ENCODE data around the gene HOXC11.

Gene HOXC11

DNA sequence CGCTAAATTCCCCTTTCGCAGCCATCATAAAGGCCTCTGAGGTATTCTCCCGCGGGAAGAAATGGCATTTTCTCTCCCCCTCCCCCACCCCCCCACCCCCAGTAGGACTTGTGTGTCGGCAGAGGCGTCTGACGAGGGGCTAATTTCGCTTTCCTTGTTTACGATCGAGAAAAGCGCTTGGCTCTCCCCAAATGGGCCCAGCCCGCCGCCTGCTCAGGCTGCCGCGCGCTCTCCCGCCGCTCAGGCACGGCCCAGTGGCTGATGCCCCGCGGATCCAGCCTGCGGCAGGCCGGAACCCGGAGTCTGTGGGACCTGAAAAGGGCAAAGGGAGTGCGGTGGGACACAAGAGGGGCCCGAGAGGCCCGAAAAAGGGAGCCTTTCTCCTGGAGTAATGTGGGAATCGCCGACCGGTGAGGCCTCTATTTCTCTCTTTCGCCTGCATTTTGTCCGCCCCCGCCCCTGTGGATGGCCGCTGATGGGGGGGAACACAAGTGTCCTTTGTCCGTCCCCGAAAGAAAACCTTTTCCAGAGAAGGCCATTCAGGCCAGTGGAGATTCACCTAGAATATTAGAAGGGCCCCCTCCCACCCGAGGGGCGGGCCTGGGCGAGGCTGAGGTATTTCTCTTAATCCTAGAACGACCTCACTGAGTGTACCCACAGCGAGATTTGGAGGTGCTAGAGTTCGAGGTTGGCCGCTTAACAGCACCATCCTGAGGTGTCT is 46.3 kb downstream of the HOXC11 start:
- no peaks in the 10 kb centered on the region for H3K9me3 ChIP-seq (ENCODE audit: control insufficient read depth in 1 of 2, low read length in 2 of 2)
- peaks cover 0 to 19% of the 10 kb centered on the region in 2 donors for H3K4me1 ChIP-seq (ENCODE audit: control insufficient read depth in 1 of 2, insufficient read depth in 2 of 2, low read length in 2 of 2)
- no peak overlapping the region for H3K4me3 ChIP-seq (ENCODE audit: low read depth in 1 of 2, low read length in 2 of 2)
- H3K27me3 ChIP-seq (ENCODE audit: low read depth, low read length): peaks cover 79% of the 10 kb centered on the region
- no peaks in the 10 kb centered on the region for H3K36me3 ChIP-seq (ENCODE audit: control insufficient read depth in 1 of 2, insufficient read depth in 2 of 2, low read length in 2 of 2)
- H3K27ac ChIP-seq (ENCODE audit: low read length): no peak overlapping the region

DNA sequence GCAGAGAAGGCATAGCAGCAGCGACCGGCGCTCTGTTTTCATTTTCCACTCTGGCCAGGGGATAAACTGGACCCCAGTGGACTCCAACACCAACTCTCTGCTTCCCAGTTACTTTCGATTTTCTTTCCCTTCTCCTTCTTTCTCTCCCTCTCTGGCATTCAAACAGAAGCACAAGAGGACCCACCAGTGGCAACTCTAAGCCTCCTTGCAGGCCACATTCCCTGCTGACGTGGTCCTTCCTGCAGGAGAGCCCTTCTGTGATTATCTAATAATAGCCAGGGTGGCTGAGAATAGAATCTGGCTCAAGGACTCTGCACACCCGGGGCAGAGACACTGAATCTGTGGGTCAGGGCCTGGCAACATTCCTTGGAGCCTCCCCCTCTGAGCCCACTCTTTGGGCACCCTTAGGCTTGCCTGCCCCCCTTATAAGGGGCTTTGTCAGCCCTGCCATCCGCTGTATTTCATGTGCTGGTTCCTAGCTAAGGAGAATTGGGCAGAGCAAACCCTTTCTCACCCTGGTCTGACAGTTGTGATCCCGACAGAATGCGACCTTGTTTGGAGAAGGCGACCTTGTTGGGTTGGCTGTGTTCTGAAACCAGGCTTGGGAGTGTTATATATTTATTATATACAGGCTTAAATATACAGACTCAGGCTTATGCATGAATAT is 47.1 kb downstream of the HOXC11 start:
- Histone ChIP-seq H3K4me1 (ENCODE audit: control insufficient read depth in 1 of 2, insufficient read depth in 2 of 2, low read length in 2 of 2) (peaks cover 0 to 15% of the 10 kb centered on the region in 2 donors), H3K4me3 (ENCODE audit: low read depth in 1 of 2, low read length in 2 of 2) (no peak overlapping the region), H3K36me3 (ENCODE audit: control insufficient read depth in 1 of 2, insufficient read depth in 2 of 2, low read length in 2 of 2) (no peaks in the 10 kb centered on the region), H3K27me3 (ENCODE audit: low read depth, low read length) (peaks cover 78% of the 10 kb centered on the region), H3K27ac (ENCODE audit: low read length) (no peak overlapping the region), H3K9me3 (ENCODE audit: control insufficient read depth in 1 of 2, low read length in 2 of 2) (no peaks in the 10 kb centered on the region)

DNA sequence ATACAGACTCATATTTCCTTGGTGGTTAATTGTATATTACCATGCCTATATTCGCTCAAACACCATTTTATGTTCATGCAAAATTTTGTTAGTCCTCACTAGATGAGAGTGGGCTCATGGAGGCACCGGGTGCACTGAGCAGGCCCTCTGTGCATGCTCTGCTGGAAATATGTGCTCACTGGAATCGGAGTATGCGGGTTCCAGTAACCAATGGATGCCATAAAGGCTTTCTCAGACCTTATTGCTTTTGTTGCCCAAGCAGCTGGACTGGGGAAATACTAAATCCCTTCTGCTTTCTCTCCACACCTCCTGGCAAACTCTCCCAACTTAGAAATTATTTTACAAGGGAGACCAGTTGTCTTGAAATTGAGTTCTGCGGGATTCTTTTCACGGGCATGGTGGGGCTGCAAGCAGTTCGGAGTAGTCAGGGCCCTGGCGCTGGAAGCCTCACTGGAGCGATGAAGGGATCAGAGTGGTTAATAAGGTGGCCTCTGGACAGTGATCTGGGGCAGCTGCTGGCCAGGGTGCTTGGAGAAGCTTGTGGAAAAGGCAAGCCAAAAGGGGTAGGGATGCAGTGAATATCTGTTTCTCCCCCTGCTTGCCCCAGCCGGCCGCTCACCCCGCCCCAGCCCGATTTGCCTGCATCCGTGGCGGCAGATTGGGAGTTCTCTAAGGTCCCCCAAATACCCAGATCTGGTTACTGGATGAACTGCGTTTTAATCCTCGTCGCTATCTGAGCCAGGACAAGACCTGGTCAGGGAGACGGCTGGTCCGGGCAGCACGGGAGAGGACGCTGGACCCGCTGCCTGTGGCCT is 47.9 kb downstream of the HOXC11 start:
- Histone ChIP-seq H3K4me1 (ENCODE audit: control insufficient read depth in 1 of 2, insufficient read depth in 2 of 2, low read length in 2 of 2) (peaks cover 0 to 15% of the 10 kb centered on the region in 2 donors), H3K36me3 (ENCODE audit: control insufficient read depth in 1 of 2, insufficient read depth in 2 of 2, low read length in 2 of 2) (no peaks in the 10 kb centered on the region), H3K9me3 (ENCODE audit: control insufficient read depth in 1 of 2, low read length in 2 of 2) (no peaks in the 10 kb centered on the region), H3K27me3 (ENCODE audit: low read depth, low read length) (peaks cover 76% of the 10 kb centered on the region), H3K4me3 (ENCODE audit: low read depth in 1 of 2, low read length in 2 of 2) (no peak overlapping the region), H3K27ac (ENCODE audit: low read length) (no peak overlapping the region)

DNA sequence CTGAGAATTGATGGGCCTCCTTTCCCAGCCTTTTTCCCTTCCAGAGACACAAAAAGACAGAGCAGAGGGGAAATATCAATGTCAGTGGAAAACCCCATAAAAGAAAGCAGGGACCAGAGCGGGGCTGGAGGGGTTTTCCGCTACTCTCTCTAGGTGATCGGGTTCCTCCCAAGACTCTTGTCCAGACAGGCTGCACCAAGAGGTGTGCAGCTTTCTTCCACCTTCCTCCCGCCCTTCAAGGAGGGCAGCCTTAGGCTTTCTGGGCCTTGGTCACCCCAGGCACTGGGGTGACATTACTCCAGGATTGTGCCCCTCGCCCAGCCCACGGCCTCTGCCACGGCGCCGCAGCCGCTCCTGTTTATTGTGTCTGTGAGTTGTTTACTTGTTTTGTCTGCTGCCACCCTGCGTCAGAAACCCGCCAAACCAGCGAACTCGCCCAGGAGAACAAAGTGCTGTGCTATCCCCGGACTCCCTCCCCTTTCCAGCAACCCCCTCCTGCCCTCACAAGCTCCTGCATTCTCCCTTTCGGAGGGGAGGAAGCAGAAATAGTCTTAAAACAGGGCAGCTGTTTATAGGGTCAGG is 48.6 kb downstream of the HOXC11 start:
- Histone ChIP-seq H3K27ac (ENCODE audit: low read length) (no peak overlapping the region), H3K36me3 (ENCODE audit: control insufficient read depth in 1 of 2, insufficient read depth in 2 of 2, low read length in 2 of 2) (no peaks in the 10 kb centered on the region), H3K9me3 (ENCODE audit: control insufficient read depth in 1 of 2, low read length in 2 of 2) (no peaks in the 10 kb centered on the region), H3K27me3 (ENCODE audit: low read depth, low read length) (peaks cover 78% of the 10 kb centered on the region), H3K4me1 (ENCODE audit: control insufficient read depth in 1 of 2, insufficient read depth in 2 of 2, low read length in 2 of 2) (peaks cover 0 to 15% of the 10 kb centered on the region in 2 donors), H3K4me3 (ENCODE audit: low read depth in 1 of 2, low read length in 2 of 2) (no peak overlapping the region)

GRCh38 chr12:54022960-54023884 is 50.3 kb downstream of the HOXC11 start:
- Histone ChIP-seq H3K27ac (ENCODE audit: low read length) (no peak overlapping the region), H3K27me3 (ENCODE audit: low read depth, low read length) (peaks cover 81% of the 10 kb centered on the region), H3K36me3 (ENCODE audit: control insufficient read depth in 1 of 2, insufficient read depth in 2 of 2, low read length in 2 of 2) (no peaks in the 10 kb centered on the region), H3K4me1 (ENCODE audit: control insufficient read depth in 1 of 2, insufficient read depth in 2 of 2, low read length in 2 of 2) (peaks cover 0 to under 1% of the 10 kb centered on the region in 2 donors), H3K4me3 (ENCODE audit: low read depth in 1 of 2, low read length in 2 of 2) (no peak overlapping the region), H3K9me3 (ENCODE audit: control insufficient read depth in 1 of 2, low read length in 2 of 2) (no peaks in the 10 kb centered on the region)

- H3K27me3 ChIP-seq (ENCODE audit: low read depth, low read length): peaks cover 85% of the 10 kb centered on the region
- H3K36me3 ChIP-seq (ENCODE audit: control insufficient read depth in 1 of 2, insufficient read depth in 2 of 2, low read length in 2 of 2): no peaks in the 10 kb centered on the region
- peaks cover 0 to 3% of the 10 kb centered on the region in 2 donors for H3K4me1 ChIP-seq (ENCODE audit: control insufficient read depth in 1 of 2, insufficient read depth in 2 of 2, low read length in 2 of 2)
- no peak overlapping the region for H3K4me3 ChIP-seq (ENCODE audit: low read depth in 1 of 2, low read length in 2 of 2)
- no peaks in the 10 kb centered on the region for H3K9me3 ChIP-seq (ENCODE audit: control insufficient read depth in 1 of 2, low read length in 2 of 2)
- no peak overlapping the region for H3K27ac ChIP-seq (ENCODE audit: low read length)
Observed at GRCh38 chr12:54024127-54024526, 51.2 kb downstream of the HOXC11 start.

DNA sequence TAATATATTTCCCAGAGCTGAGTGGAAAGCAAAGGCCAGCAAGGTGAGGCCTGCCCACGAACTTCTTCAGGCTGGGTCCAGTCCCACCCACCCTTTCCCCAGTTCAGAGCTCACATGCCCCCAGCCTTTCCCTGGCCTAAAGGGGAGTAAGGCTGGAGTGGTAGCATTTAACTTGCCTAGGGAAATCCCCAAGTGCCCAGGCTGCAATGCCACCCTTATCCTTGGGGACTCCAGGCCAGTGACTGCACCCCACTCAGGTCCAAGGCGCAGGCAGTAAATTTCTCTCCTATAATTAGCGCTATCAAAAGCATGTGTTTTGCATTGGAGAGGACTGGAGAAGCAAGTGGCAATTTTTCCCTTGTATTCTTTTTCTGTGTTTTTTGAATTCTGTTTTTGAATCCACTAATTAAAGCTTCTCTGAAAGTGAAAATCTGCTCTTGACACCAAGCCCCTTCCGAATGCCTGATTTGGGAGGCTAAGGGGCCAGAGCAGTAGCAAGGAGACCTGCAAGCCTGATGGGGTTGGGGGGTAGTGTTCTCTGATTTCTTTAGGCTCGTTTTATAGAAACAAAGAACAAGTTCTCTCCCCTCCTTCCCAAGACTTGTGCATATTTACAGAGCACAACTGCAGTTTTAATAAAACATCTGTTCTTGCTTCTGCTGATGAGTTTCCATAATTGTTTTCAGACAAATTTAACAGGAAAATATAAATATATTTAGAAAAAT is 51.8 kb downstream of the HOXC11 start:
- Histone ChIP-seq H3K4me3 (ENCODE audit: low read depth in 1 of 2, low read length in 2 of 2) (no peak overlapping the region), H3K27me3 (ENCODE audit: low read depth, low read length) (peaks cover 85% of the 10 kb centered on the region), H3K36me3 (ENCODE audit: control insufficient read depth in 1 of 2, insufficient read depth in 2 of 2, low read length in 2 of 2) (no peaks in the 10 kb centered on the region), H3K27ac (ENCODE audit: low read length) (no peak overlapping the region), H3K9me3 (ENCODE audit: control insufficient read depth in 1 of 2, low read length in 2 of 2) (no peaks in the 10 kb centered on the region), H3K4me1 (ENCODE audit: control insufficient read depth in 1 of 2, insufficient read depth in 2 of 2, low read length in 2 of 2) (peaks cover 0 to 3% of the 10 kb centered on the region in 2 donors)

DNA sequence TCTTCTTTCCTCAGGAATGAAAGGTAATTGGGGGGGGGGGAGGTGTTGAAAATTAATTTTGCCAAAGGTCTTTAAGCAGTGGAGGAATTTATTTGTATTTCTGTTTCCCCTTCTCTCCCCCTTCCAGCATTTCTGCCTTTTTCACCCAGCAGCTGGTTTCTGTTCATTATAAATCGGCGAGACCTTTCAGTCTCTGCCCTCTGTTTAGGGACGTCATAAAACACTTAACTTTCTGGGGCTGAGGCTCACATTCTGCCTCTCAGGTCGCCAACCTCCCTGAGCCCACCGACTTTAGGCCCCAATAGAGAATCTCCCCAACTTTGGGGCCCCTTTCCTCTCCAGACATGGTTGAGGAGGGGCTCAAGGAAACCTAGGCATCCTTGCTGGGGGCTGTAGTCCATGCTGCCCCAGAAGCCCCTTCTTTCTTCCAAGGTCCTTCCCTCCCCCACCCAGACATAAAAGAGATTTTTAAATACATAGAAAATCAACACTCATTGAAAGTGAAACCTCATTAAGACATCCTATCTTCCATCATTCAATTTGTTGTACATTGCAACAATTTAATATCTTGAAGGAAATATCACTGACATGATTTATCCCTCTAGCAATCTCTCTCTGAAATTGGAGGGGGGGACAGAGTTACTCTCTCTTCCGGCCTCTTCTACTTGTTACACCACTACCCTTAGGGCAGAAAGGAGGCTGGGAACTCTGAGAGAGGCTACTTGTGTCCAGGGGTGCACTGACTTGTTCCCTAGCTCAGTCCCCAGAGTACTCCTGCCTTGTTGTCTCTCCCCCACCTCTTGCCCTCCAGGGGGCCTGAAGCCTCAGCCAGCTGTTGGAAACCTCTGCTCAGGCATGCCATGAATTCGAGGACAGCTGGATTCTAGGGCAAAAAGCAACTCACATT is 52.8 kb downstream of the HOXC11 start:
- no peaks in the 10 kb centered on the region for H3K9me3 ChIP-seq (ENCODE audit: control insufficient read depth in 1 of 2, low read length in 2 of 2)
- peaks cover 86% of the 10 kb centered on the region for H3K27me3 ChIP-seq (ENCODE audit: low read depth, low read length)
- H3K36me3 ChIP-seq (ENCODE audit: control insufficient read depth in 1 of 2, insufficient read depth in 2 of 2, low read length in 2 of 2): no peaks in the 10 kb centered on the region
- no peak overlapping the region for H3K27ac ChIP-seq (ENCODE audit: low read length)
- peaks cover 0 to 3% of the 10 kb centered on the region in 2 donors for H3K4me1 ChIP-seq (ENCODE audit: control insufficient read depth in 1 of 2, insufficient read depth in 2 of 2, low read length in 2 of 2)
- no peak overlapping the region for H3K4me3 ChIP-seq (ENCODE audit: low read depth in 1 of 2, low read length in 2 of 2)

GRCh38 chr12:54026640-54027441 is 53.9 kb downstream of the HOXC11 start:
- H3K27ac ChIP-seq (ENCODE audit: low read length): no peak overlapping the region
- H3K27me3 ChIP-seq (ENCODE audit: low read depth, low read length): peaks cover 84% of the 10 kb centered on the region
- H3K9me3 ChIP-seq (ENCODE audit: control insufficient read depth in 1 of 2, low read length in 2 of 2): no peaks in the 10 kb centered on the region
- no peaks in the 10 kb centered on the region for H3K36me3 ChIP-seq (ENCODE audit: control insufficient read depth in 1 of 2, insufficient read depth in 2 of 2, low read length in 2 of 2)
- no peak overlapping the region for H3K4me3 ChIP-seq (ENCODE audit: low read depth in 1 of 2, low read length in 2 of 2)
- H3K4me1 ChIP-seq (ENCODE audit: control insufficient read depth in 1 of 2, insufficient read depth in 2 of 2, low read length in 2 of 2): peaks cover 0 to 3% of the 10 kb centered on the region in 2 donors
